ENCODE data around the gene MT1A. TPM values are rescaled to one million over a fixed set of nuclear protein-coding genes. Genes with fewer than 3 reads are reported as not detected.

The MT1A gene
- total RNA-seq, 2 experiments from 2014 or later, result not detected

GRCh38 chr16:56610017-56610608 is 28.4 kb upstream of the MT1A start:
- no peak for TF ChIP-seq CTCF (IDR thresholded peaks at IDR 0.05)
- Histone ChIP-seq H3K36me3 (ENCODE audit: insufficient read depth, low read length) (no peaks in the 10 kb centered on the region), H3K4me3 (ENCODE audit: low read length) (peak overlapping the region; percentile 80), H3K4me1 (ENCODE audit: insufficient read depth, low read length) (peaks cover 50% of the 10 kb centered on the region), H3K27ac (ENCODE audit: low read depth in 1 of 2, low read length in 2 of 2) (peak overlapping the region; percentile 71 to 88), H3K27me3 (ENCODE audit: control insufficient read depth in 1 of 2, insufficient read depth in 2 of 2, low read length in 2 of 2) (no peaks in the 10 kb centered on the region), H3K9me3 (ENCODE audit: control insufficient read depth in 1 of 2, insufficient read depth in 1 of 2, low read length in 2 of 2) (no peaks in the 10 kb centered on the region)
- H3K9me3 Mint-ChIP-seq, result no peaks in the 10 kb centered on the region
- ATAC-seq (ENCODE audit: poor library complexity) (peak; percentile 67), DNase-seq (peak; percentile 17 to 91 (median 56))
- H3K27ac Mint-ChIP-seq, result peak overlapping the region; percentile 96
- intact Hi-C loops (cut with DNase I, micrococcal nuclease), result loop anchor here in 1 of 2 experiments (1.0 kb wide), 1 partner anchor 72 kb away; the partner anchor contains the start of gene MT1X
- peak overlapping the region; percentile 98 for H3K4me3 Mint-ChIP-seq
- H3K27me3 Mint-ChIP-seq, result no peaks in the 10 kb centered on the region
- ChIA-PET POLR2A (interaction anchor here (0.8 to 3.7 kb wide), 9 partner anchors 9 to 99 kb away, joined by 3 to 26 read pairs (median 6); partner anchors contain the start of genes BBS2, MT1E, MT1F and MT1X), CTCF (interaction anchor here (2.8 kb wide), 1 partner anchor 92 kb away, joined by 16 read pairs; no protein-coding TSS in a partner anchor)
- H3K4me1 Mint-ChIP-seq (ENCODE audit: low read depth), result peaks cover 57% of the 10 kb centered on the region
- no peaks in the 10 kb centered on the region for H3K36me3 Mint-ChIP-seq (ENCODE audit: low read depth)

GRCh38 chr16:56610609-56611111 is 27.8 kb upstream of the MT1A start:
- Mint-ChIP-seq H3K27me3 (no peaks in the 10 kb centered on the region), H3K9me3 (no peaks in the 10 kb centered on the region), H3K27ac (peak overlapping the region; percentile 96), H3K36me3 (ENCODE audit: low read depth) (no peaks in the 10 kb centered on the region), H3K4me1 (ENCODE audit: low read depth) (peaks cover 57% of the 10 kb centered on the region), H3K4me3 (peak overlapping the region; percentile 98)
- H3K36me3 ChIP-seq (ENCODE audit: insufficient read depth, low read length), result no peaks in the 10 kb centered on the region
- peak overlapping the region; percentile 80 for H3K4me3 ChIP-seq (ENCODE audit: low read length)
- no peak for TF ChIP-seq CTCF (IDR thresholded peaks at IDR 0.05)
- H3K27me3 ChIP-seq (ENCODE audit: control insufficient read depth in 1 of 2, insufficient read depth in 2 of 2, low read length in 2 of 2), result no peaks in the 10 kb centered on the region
- peak overlapping the region; percentile 71 to 88 for H3K27ac ChIP-seq (ENCODE audit: low read depth in 1 of 2, low read length in 2 of 2)
- intact Hi-C loops (cut with DNase I, micrococcal nuclease), result loop anchor here in 1 of 2 experiments (1.0 kb wide), 1 partner anchor 72 kb away; the partner anchor contains the start of gene MT1X
- peaks cover 50% of the 10 kb centered on the region for H3K4me1 ChIP-seq (ENCODE audit: insufficient read depth, low read length)
- DNase-seq, result no peak
- ChIA-PET POLR2A (interaction anchor here (0.9 to 3.7 kb wide), 8 partner anchors 10 to 98 kb away, joined by 3 to 26 read pairs (median 6); partner anchors contain the start of genes BBS2, MT1E, MT1F and MT1X), CTCF (interaction anchor here (2.8 kb wide), 1 partner anchor 91 kb away, joined by 16 read pairs; no protein-coding TSS in a partner anchor)
- H3K9me3 ChIP-seq (ENCODE audit: control insufficient read depth in 1 of 2, insufficient read depth in 1 of 2, low read length in 2 of 2), result no peaks in the 10 kb centered on the region
- ATAC-seq (ENCODE audit: poor library complexity), result peak; percentile 25

GRCh38 chr16:56611281-56611833 is 27.1 kb upstream of the MT1A start:
- H3K4me1 Mint-ChIP-seq (ENCODE audit: low read depth), result peaks cover 51% of the 10 kb centered on the region
- H3K36me3 Mint-ChIP-seq (ENCODE audit: low read depth), result no peaks in the 10 kb centered on the region
- Histone ChIP-seq H3K9me3 (ENCODE audit: control insufficient read depth in 1 of 2, insufficient read depth in 1 of 2, low read length in 2 of 2) (no peaks in the 10 kb centered on the region), H3K27me3 (ENCODE audit: control insufficient read depth in 1 of 2, insufficient read depth in 2 of 2, low read length in 2 of 2) (no peaks in the 10 kb centered on the region), H3K4me1 (ENCODE audit: insufficient read depth, low read length) (peaks cover 50% of the 10 kb centered on the region), H3K36me3 (ENCODE audit: insufficient read depth, low read length) (no peaks in the 10 kb centered on the region), H3K4me3 (ENCODE audit: low read length) (no peak overlapping the region), H3K27ac (ENCODE audit: low read depth in 1 of 2, low read length in 2 of 2) (peak overlapping the region; percentile 71 to 88)
- POLR2A ChIA-PET, result interaction anchor here (0.9 to 3.7 kb wide), 7 partner anchors 11 to 92 kb away, joined by 3 to 26 read pairs (median 6); partner anchors contain the start of genes BBS2, MT1E, MT1F and MT1X
- ATAC-seq (ENCODE audit: poor library complexity), result no peak
- peak overlapping the region; percentile 96 for H3K27ac Mint-ChIP-seq
- peak overlapping the region; percentile 98 for H3K4me3 Mint-ChIP-seq
- peaks cover under 1% of the 10 kb centered on the region for H3K27me3 Mint-ChIP-seq
- no peak for DNase-seq
- intact Hi-C loops (cut with DNase I, micrococcal nuclease), result no loop called here
- no peaks in the 10 kb centered on the region for H3K9me3 Mint-ChIP-seq
- CTCF ChIA-PET, result interaction anchor here (1.3 kb wide), 1 partner anchor 91 kb away, joined by 3 read pairs; no protein-coding TSS in a partner anchor
- TF ChIP-seq CTCF (IDR thresholded peaks at IDR 0.05), result no peak
